Chondrocyte (in vitro differentiated cells): Measurements from ENCODE around the gene TULP4. TPM values are rescaled to one million over a fixed set of nuclear protein-coding genes. Genes with fewer than 3 reads are reported as not detected.

Experiments used
- DNase-seq: peaks from one replicate; pipeline ENCODE4 v3.0.0; 2021; ENCODE audit warnings: mixed read lengths, low spot score
- H3K27ac Mint-ChIP-seq: one replicate; pipeline ENCODE4 v1.8.0; 2021; ENCODE audit warnings: mild to moderate bottlenecking, moderate library complexity, mixed read lengths; ENCODE audit not compliant: unreplicated experiment
- H3K27me3 Mint-ChIP-seq: 2 replicates; pipeline ENCODE4 v1.8.0; 2021; ENCODE audit warnings: low read depth, mixed read lengths
- H3K36me3 Mint-ChIP-seq: 2 replicates; pipeline ENCODE4 v1.8.0; 2021; ENCODE audit warnings: low read depth, mixed read lengths
- H3K4me1 Mint-ChIP-seq: 2 replicates; pipeline ENCODE4 v1.8.0; 2021; ENCODE audit warnings: low read depth, mild to moderate bottlenecking, mixed read lengths
- H3K4me3 Mint-ChIP-seq: one replicate; pipeline ENCODE4 v1.8.0; 2021; ENCODE audit warnings: mild to moderate bottlenecking, moderate library complexity, mixed read lengths; ENCODE audit not compliant: unreplicated experiment
- H3K9me3 Mint-ChIP-seq: 2 replicates; pipeline ENCODE4 v1.8.0; 2021; ENCODE audit warnings: low read depth, mixed read lengths
- total RNA-seq: library from RNA; stranded (reverse); gene quantifications from 3 replicates; pipeline ENCODE4 v1.2.1, GENCODE V29; 2021
- TF ChIP-seq, protein P1 (sequence below): fragments of 200-600 bp; sonication (generic); IDR thresholded peaks from 2 replicates; pipeline ENCODE4 v1.5.0; 2021; ENCODE audit warnings: antibody characterized with exemption, mild to moderate bottlenecking, moderate library complexity

Gene TULP4
- total RNA-seq, 1 donor from 2014 or later = 97.7 TPM

DNA sequence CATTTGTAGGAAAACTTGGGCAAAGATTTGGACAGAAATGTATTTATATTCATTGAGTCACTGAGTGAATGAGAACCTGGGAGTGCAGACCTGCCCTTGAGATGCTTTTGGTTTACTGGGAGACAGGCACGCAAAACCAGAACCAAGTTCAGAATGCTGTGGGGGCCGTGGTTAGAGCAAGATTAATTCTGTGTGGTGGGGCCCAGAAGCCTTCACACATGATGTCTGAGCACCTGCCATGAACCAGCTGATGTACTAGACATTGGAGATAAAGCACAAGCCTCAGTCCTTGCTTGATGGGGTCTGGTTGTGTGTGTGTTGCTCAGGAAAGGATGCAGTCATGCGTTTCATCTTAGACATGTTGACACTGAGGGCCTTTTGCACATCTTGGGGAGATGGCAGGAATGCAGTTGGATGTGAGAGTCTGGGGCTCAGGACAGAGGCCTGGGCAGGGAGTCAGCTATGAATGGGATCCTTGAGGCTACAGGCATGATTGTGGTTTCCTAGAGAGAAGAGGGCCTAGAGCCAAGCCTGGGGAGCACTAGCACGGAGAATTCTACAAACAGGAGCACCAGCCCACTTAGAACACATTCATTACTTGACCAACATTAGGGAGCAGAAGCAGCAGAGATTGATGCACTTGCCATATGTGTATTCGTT is 133.3 kb downstream of the TULP4 start:
- peaks cover 4% of the 10 kb centered on the region for H3K4me1 Mint-ChIP-seq
- TF ChIP-seq, protein P1, sequence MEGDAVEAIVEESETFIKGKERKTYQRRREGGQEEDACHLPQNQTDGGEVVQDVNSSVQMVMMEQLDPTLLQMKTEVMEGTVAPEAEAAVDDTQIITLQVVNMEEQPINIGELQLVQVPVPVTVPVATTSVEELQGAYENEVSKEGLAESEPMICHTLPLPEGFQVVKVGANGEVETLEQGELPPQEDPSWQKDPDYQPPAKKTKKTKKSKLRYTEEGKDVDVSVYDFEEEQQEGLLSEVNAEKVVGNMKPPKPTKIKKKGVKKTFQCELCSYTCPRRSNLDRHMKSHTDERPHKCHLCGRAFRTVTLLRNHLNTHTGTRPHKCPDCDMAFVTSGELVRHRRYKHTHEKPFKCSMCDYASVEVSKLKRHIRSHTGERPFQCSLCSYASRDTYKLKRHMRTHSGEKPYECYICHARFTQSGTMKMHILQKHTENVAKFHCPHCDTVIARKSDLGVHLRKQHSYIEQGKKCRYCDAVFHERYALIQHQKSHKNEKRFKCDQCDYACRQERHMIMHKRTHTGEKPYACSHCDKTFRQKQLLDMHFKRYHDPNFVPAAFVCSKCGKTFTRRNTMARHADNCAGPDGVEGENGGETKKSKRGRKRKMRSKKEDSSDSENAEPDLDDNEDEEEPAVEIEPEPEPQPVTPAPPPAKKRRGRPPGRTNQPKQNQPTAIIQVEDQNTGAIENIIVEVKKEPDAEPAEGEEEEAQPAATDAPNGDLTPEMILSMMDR = no peak
- H3K27ac Mint-ChIP-seq = no peak overlapping the region
- H3K9me3 Mint-ChIP-seq = no peaks in the 10 kb centered on the region
- no peaks in the 10 kb centered on the region for H3K27me3 Mint-ChIP-seq
- no peak for DNase-seq
- no peak overlapping the region for H3K4me3 Mint-ChIP-seq
- H3K36me3 Mint-ChIP-seq = peaks cover 10% of the 10 kb centered on the region

DNA sequence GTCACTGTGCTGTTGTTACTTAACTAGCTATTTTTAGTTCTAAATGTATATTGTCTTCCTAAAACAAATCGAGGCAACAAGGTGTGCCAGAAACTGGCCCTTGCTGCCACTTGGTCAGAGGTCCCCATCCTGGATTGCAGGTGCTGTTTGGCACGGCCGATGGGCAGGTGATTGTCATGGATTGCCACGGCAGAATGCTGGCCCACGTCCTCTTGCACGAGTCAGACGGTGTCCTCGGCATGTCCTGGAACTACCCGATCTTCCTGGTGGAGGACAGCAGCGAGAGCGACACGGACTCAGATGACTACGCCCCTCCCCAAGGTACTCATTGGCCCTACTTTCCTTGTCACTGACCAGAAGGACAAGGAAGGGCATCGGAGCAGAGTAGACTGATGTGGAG is 136.6 kb downstream of the TULP4 start:
- Mint-ChIP-seq H3K27me3 (no peaks in the 10 kb centered on the region), H3K4me3 (no peak overlapping the region), H3K27ac (no peak overlapping the region), H3K4me1 (no peaks in the 10 kb centered on the region), H3K36me3 (peaks cover 18% of the 10 kb centered on the region), H3K9me3 (no peaks in the 10 kb centered on the region)
- no peak for DNase-seq
- TF ChIP-seq, protein P1 = no peak

DNA sequence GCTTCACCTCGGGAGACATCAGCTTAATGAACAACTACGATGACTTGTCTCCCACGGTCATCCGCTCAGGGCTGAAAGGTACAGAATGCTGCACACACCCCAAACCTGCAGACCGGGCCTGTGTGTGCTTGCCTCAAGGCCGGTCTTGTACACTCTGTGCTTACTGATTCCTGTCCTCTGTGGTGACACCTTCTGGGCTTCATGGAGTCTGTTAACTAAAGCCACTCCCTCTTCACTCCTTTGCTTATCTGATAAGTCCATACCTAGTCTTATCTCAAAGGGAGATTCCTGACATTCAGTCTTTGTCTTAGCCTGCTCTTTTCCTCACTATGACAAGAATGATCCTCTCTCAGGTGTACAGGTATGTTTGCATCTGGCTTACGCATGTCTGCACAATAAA is 139.9 kb downstream of the TULP4 start:
- peaks cover 16% of the 10 kb centered on the region for H3K36me3 Mint-ChIP-seq
- no peaks in the 10 kb centered on the region for H3K27me3 Mint-ChIP-seq
- H3K27ac Mint-ChIP-seq = no peak overlapping the region
- no peak for DNase-seq
- no peaks in the 10 kb centered on the region for H3K4me1 Mint-ChIP-seq
- H3K4me3 Mint-ChIP-seq = no peak overlapping the region
- no peaks in the 10 kb centered on the region for H3K9me3 Mint-ChIP-seq
- TF ChIP-seq, protein P1 = no peak

DNA sequence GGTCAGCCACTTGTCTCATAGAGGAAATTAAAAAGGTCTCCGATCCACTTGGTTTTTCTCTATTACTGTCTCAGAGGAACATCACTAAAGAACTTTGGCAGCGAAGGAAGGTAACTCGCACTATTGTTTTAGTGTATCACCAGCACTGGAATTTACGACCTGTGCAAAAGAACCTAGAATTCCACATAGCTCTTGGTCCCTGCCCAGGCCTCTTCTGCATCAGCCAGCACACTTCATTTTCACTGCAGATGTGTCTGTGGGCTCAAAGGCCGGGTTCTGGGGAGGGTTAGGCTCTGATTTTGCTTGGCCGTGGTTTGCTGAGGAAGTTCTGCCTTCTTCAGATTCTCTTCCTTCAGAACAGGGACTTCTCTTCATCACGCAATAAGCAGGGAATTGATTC is 144.9 kb downstream of the TULP4 start:
- no peak overlapping the region for H3K4me3 Mint-ChIP-seq
- peaks cover 14% of the 10 kb centered on the region for H3K4me1 Mint-ChIP-seq
- peaks cover 18% of the 10 kb centered on the region for H3K36me3 Mint-ChIP-seq
- no peak for DNase-seq
- no peaks in the 10 kb centered on the region for H3K27me3 Mint-ChIP-seq
- no peak overlapping the region for H3K27ac Mint-ChIP-seq
- no peaks in the 10 kb centered on the region for H3K9me3 Mint-ChIP-seq
- TF ChIP-seq, protein P1 = no peak

DNA sequence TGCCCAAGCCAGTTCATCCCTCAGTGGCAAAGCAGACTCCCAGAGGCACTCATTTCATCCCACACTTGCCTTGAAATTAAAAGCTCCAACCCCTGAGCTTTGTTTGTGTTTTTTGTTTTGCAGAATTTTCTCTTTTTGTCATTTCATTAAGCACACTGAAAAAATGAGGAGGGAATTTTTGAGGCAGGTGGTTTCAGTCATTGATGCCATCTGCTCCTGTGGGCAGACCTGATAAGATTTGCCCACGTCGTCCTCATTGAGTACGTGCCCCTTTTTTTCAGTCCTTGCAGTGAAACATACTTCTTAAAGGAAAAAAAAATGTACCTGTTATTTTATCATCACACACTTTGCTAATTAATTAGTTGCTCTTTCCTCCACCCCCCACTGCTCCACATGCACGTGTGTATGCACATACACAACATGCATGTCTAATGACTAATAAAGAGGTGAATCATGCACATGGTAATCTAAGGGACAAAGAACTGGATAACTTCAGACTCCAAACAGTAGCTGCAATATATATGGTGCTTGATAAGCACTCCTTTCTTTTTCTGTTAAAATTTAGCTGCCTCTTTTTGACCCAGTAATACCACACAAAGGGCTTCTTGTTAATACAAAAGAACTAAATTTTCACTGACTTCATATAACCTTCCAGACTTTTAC is 145.5 kb downstream of the TULP4 start:
- no peak for DNase-seq
- TF ChIP-seq, protein P1 = no peak
- H3K4me3 Mint-ChIP-seq = no peak overlapping the region
- H3K27me3 Mint-ChIP-seq = no peaks in the 10 kb centered on the region
- peaks cover 13% of the 10 kb centered on the region for H3K36me3 Mint-ChIP-seq
- no peak overlapping the region for H3K27ac Mint-ChIP-seq
- H3K4me1 Mint-ChIP-seq = peaks cover 14% of the 10 kb centered on the region
- no peaks in the 10 kb centered on the region for H3K9me3 Mint-ChIP-seq
